HG03342 (cell line): ENCODE results near the gene THOC7.

ENCODE experiments used
- ATAC-seq: cut with Tn5 transposase; IDR thresholded peaks from one replicate; pipeline ENCODE4 v1.9.1; 2021; ENCODE audit warnings: mild to moderate bottlenecking, moderate library complexity; ENCODE audit not compliant: unreplicated experiment

Gene THOC7

GRCh38 chr3:63847718-63848450, 15.7 kb downstream of the THOC7 start:
- no peak for ATAC-seq

- no peak for ATAC-seq
Observed at GRCh38 chr3:63845215-63845614, 18.4 kb downstream of the THOC7 start.

GRCh38 chr3:63842127-63842526, 21.5 kb downstream of the THOC7 start:
- no peak for ATAC-seq

GRCh38 chr3:63841704-63842103, 21.9 kb downstream of the THOC7 start:
- ATAC-seq = no peak

- ATAC-seq = no peak
Observed at GRCh38 chr3:63832395-63832794, 31.2 kb downstream of the THOC7 start.

- ATAC-seq = no peak
Observed at GRCh38 chr3:63830526-63830925, 33.1 kb downstream of the THOC7 start.

GRCh38 chr3:63824309-63824708, 39.3 kb downstream of the THOC7 start:
- ATAC-seq = no peak

- no peak for ATAC-seq
Observed at GRCh38 chr3:63819151-63819398, 44.5 kb downstream of the THOC7 start, which contains the start of gene C3orf49. Gene C3orf49 (plus strand): TSS chr3:63819299. CDS start chr3:63819472, 173 bp downstream.

GRCh38 chr3:63818282-63819150, 45.1 kb downstream of the THOC7 start:
- peak; percentile 75 for ATAC-seq

- no peak for ATAC-seq
Observed at GRCh38 chr3:63817225-63817624, 46.4 kb downstream of the THOC7 start.

- ATAC-seq = no peak
Observed at GRCh38 chr3:63814237-63814636, 49.4 kb downstream of the THOC7 start.

- ATAC-seq = no peak
Observed at GRCh38 chr3:63809607-63810006, 54.0 kb downstream of the THOC7 start.

- no peak for ATAC-seq
Observed at GRCh38 chr3:63808633-63809032, 55.0 kb downstream of the THOC7 start.

- no peak for ATAC-seq
Observed at GRCh38 chr3:63807961-63808565, 55.5 kb downstream of the THOC7 start.

- ATAC-seq = no peak
Observed at GRCh38 chr3:63803911-63804310, 59.7 kb downstream of the THOC7 start.

- no peak for ATAC-seq
Observed at GRCh38 chr3:63800097-63800496, 63.5 kb downstream of the THOC7 start.

GRCh38 chr3:63798949-63799348, 64.7 kb downstream of the THOC7 start:
- ATAC-seq = no peak

GRCh38 chr3:63798544-63798943, 65.1 kb downstream of the THOC7 start:
- ATAC-seq = no peak

- ATAC-seq = no peak
Observed at GRCh38 chr3:63795438-63795837, 68.2 kb downstream of the THOC7 start.

- no peak for ATAC-seq
Observed at GRCh38 chr3:63791974-63792373, 71.6 kb downstream of the THOC7 start.
